Panc1 (cell line): ENCODE results near the gene C6.

Experiments
- TCF7L2 ChIP-seq: IDR thresholded peaks from 2 replicates; pipeline ENCODE4 v1.6.1; 2011; ENCODE audit warnings: mild to moderate bottlenecking, low read depth, low read length, inconsistent platforms
- TF ChIP-seq, protein P1 (sequence below), 2 experiments: IDR thresholded peaks; 2 replicates each; pipeline ENCODE4 v1.6.1; 2011 to 2012; ENCODE audit warnings: low read depth in 2 of 2, control low read depth in 1 of 2, low read length in 1 of 2, mild to moderate bottlenecking in 1 of 2, moderate library complexity in 1 of 2; ENCODE audit not compliant: insufficient read depth in 1 of 2
- TF ChIP-seq, protein P2 (sequence below): fragments of 450-650 bp; IDR thresholded peaks from 2 replicates; pipeline ENCODE4 v1.5.1; 2017; ENCODE audit warnings: mild to moderate bottlenecking

- TF ChIP-seq, protein P1, sequence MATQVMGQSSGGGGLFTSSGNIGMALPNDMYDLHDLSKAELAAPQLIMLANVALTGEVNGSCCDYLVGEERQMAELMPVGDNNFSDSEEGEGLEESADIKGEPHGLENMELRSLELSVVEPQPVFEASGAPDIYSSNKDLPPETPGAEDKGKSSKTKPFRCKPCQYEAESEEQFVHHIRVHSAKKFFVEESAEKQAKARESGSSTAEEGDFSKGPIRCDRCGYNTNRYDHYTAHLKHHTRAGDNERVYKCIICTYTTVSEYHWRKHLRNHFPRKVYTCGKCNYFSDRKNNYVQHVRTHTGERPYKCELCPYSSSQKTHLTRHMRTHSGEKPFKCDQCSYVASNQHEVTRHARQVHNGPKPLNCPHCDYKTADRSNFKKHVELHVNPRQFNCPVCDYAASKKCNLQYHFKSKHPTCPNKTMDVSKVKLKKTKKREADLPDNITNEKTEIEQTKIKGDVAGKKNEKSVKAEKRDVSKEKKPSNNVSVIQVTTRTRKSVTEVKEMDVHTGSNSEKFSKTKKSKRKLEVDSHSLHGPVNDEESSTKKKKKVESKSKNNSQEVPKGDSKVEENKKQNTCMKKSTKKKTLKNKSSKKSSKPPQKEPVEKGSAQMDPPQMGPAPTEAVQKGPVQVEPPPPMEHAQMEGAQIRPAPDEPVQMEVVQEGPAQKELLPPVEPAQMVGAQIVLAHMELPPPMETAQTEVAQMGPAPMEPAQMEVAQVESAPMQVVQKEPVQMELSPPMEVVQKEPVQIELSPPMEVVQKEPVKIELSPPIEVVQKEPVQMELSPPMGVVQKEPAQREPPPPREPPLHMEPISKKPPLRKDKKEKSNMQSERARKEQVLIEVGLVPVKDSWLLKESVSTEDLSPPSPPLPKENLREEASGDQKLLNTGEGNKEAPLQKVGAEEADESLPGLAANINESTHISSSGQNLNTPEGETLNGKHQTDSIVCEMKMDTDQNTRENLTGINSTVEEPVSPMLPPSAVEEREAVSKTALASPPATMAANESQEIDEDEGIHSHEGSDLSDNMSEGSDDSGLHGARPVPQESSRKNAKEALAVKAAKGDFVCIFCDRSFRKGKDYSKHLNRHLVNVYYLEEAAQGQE (IDR thresholded peaks at IDR 0.05; ENCODE audit: insufficient read depth in 1 of 2, low read depth in 2 of 2, low read length in 1 of 2) = no peak
- TF ChIP-seq, protein P2, sequence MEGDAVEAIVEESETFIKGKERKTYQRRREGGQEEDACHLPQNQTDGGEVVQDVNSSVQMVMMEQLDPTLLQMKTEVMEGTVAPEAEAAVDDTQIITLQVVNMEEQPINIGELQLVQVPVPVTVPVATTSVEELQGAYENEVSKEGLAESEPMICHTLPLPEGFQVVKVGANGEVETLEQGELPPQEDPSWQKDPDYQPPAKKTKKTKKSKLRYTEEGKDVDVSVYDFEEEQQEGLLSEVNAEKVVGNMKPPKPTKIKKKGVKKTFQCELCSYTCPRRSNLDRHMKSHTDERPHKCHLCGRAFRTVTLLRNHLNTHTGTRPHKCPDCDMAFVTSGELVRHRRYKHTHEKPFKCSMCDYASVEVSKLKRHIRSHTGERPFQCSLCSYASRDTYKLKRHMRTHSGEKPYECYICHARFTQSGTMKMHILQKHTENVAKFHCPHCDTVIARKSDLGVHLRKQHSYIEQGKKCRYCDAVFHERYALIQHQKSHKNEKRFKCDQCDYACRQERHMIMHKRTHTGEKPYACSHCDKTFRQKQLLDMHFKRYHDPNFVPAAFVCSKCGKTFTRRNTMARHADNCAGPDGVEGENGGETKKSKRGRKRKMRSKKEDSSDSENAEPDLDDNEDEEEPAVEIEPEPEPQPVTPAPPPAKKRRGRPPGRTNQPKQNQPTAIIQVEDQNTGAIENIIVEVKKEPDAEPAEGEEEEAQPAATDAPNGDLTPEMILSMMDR = no peak
- TF ChIP-seq TCF7L2 = no peak
Measured at GRCh38 chr5:41186143-41186542, 27.2 kb downstream of the C6 start.
